SK-N-SH (cell line): ENCODE results near the gene PCDHGA4. TPM values are rescaled to one million over a fixed set of nuclear protein-coding genes. Genes with fewer than 3 reads are reported as not detected.
"Not testable (repeated sequence)": the region's sequence is repeated elsewhere in the genome, so short reads cannot be mapped to it uniquely, and the experiment has no call there.

Experiments used
- CTCF ChIA-PET: fragments of 300-600, 350-600 bp; formaldehyde crosslinking; extraction: SDS; loops from one replicate; lab custom pipeline; 2021; lab: Yijun Ruan, JAX
- POLR2A ChIA-PET: fragments of 350-600 bp; sonication (Branson Sonifier 250); formaldehyde crosslinking; extraction: SDS; loops from one replicate; lab custom pipeline; 2020; ENCODE audit warnings: antibody characterized with exemption, inconsistent platforms; lab: Yijun Ruan, JAX
- DNase-seq: peaks from one replicate; pipeline ENCODE4 v3.0.0; 2012
- H2AFZ ChIP-seq: fragments of 200-600 bp; sonication (generic); 2 replicates; pipeline ENCODE4 v1.8.1; 2016; ENCODE audit warnings: antibody characterized with exemption, mild to moderate bottlenecking, low read depth
- H3F3A ChIP-seq: fragments of 200-600 bp; sonication (generic); replicated peaks from 2 replicates; pipeline ENCODE3; 2016; ENCODE audit warnings: antibody characterized with exemption, mild to moderate bottlenecking; ENCODE audit not compliant: insufficient read depth
- H3K27ac ChIP-seq, 2 experiments: fragments of 200-500 bp in 1 of 2; fragments of 200-600 bp in 1 of 2; sonication (Bioruptor generic) in 1 of 2; sonication (generic), shearing (Covaris generic) in 1 of 2; 2 replicates each; pipeline versions ENCODE4 v1.5.1 to v1.6.1; 2014 to 2016; ENCODE audit warnings: low read depth in 2 of 2, inconsistent platforms in 1 of 2, low read length in 1 of 2, mild to moderate bottlenecking in 1 of 2, mixed read lengths in 1 of 2
- H3K27me3 ChIP-seq: fragments of 200-600 bp; sonication (generic), shearing (Covaris generic); 2 replicates; pipeline ENCODE4 v1.6.1; 2016; ENCODE audit warnings: mixed run types; ENCODE audit not compliant: insufficient read depth
- H3K36me3 ChIP-seq, 2 experiments: fragments of 200-500 bp in 1 of 2; fragments of 200-600 bp in 1 of 2; sonication (Bioruptor generic) in 1 of 2; sonication (generic) in 1 of 2; replicated peaks in 1 of 2; 2 replicates each; pipeline versions ENCODE3 to v1.5.1; 2014 to 2016; ENCODE audit warnings: low read length in 1 of 2, mild to moderate bottlenecking in 1 of 2; ENCODE audit not compliant: insufficient read depth in 2 of 2, control insufficient read depth in 1 of 2
- H3K4me1 ChIP-seq, 2 experiments: fragments of 200-500 bp in 1 of 2; fragments of 200-600 bp in 1 of 2; sonication (Bioruptor generic) in 1 of 2; sonication (generic), shearing (Covaris generic) in 1 of 2; 2 replicates each; pipeline versions ENCODE4 v1.5.1 to v1.6.1; 2014 to 2016; ENCODE audit warnings: low read depth in 1 of 2, low read length in 1 of 2, mixed run types in 1 of 2; ENCODE audit not compliant: insufficient read depth in 2 of 2, control insufficient read depth in 1 of 2
- H3K4me2 ChIP-seq: fragments of 200-600 bp; sonication (generic), shearing (Covaris generic); 2 replicates; pipeline ENCODE4 v1.6.1; 2017; ENCODE audit warnings: mixed run types
- H3K4me3 ChIP-seq, 2 experiments: fragments of 200-500 bp in 1 of 2; fragments of 200-600 bp in 1 of 2; sonication (Bioruptor generic) in 1 of 2; sonication (generic), shearing (Covaris generic) in 1 of 2; 2 replicates each; pipeline versions ENCODE4 v1.5.1 to v1.8.1; 2014 to 2016; ENCODE audit warnings: low read depth in 2 of 2, inconsistent platforms in 1 of 2, low read length in 1 of 2, mild to moderate bottlenecking in 1 of 2, mixed read lengths in 1 of 2, moderate library complexity in 1 of 2
- H3K79me2 ChIP-seq: fragments of 200-600 bp; sonication (generic); 2 replicates; pipeline ENCODE4 v1.8.1; 2017; ENCODE audit warnings: mild to moderate bottlenecking; ENCODE audit not compliant: insufficient read depth
- H3K9ac ChIP-seq: fragments of 200-600 bp; sonication (generic); 2 replicates; pipeline ENCODE4 v1.6.1; 2017; ENCODE audit warnings: mixed run types
- H3K9me2 ChIP-seq: fragments of 200-600 bp; sonication (generic); 2 replicates; pipeline ENCODE4 v1.6.1; 2017; ENCODE audit warnings: mixed run types
- H3K9me3 ChIP-seq: fragments of 200-600 bp; sonication (generic); 2 replicates; pipeline ENCODE4 v1.6.1; 2017; ENCODE audit warnings: mixed run types, mild to moderate bottlenecking, moderate library complexity
- H4K20me1 ChIP-seq: fragments of 200-600 bp; sonication (generic); 2 replicates; pipeline ENCODE4 v1.6.1; 2017; ENCODE audit warnings: mild to moderate bottlenecking, mixed run types; ENCODE audit not compliant: insufficient read depth
- ELF1 ChIP-seq: IDR thresholded peaks from 2 replicates; pipeline ENCODE4 v1.4.0; 2012
- MEF2A ChIP-seq: IDR thresholded peaks from 2 replicates; pipeline ENCODE4 v1.4.0; 2012; ENCODE audit warnings: low read depth, borderline replicate concordance
- RAD21 ChIP-seq: IDR thresholded peaks from 2 replicates; pipeline ENCODE4 v1.6.1; 2012; ENCODE audit warnings: mild to moderate bottlenecking, low read length
- WGBS: methylation state at CpG from one replicate; pipeline ENCODE4 v1.1.6; 2017; ENCODE audit warnings: low lambda C conversion rate; 5-methylcytosine and 5-hydroxymethylcytosine counted together
- polyA plus RNA-seq, 3 experiments: library from polyadenylated mRNA; depleted of rRNA; stranded (reverse); fragments of >200 nt; gene quantifications; 2 replicates each; pipeline ENCODE4 v1.2.3, GENCODE V29; 2012

Gene PCDHGA4
- polyA plus RNA-seq, 1 of the 3 experiments (the other 2 are of a cell fraction) = 2.2 TPM

DNA sequence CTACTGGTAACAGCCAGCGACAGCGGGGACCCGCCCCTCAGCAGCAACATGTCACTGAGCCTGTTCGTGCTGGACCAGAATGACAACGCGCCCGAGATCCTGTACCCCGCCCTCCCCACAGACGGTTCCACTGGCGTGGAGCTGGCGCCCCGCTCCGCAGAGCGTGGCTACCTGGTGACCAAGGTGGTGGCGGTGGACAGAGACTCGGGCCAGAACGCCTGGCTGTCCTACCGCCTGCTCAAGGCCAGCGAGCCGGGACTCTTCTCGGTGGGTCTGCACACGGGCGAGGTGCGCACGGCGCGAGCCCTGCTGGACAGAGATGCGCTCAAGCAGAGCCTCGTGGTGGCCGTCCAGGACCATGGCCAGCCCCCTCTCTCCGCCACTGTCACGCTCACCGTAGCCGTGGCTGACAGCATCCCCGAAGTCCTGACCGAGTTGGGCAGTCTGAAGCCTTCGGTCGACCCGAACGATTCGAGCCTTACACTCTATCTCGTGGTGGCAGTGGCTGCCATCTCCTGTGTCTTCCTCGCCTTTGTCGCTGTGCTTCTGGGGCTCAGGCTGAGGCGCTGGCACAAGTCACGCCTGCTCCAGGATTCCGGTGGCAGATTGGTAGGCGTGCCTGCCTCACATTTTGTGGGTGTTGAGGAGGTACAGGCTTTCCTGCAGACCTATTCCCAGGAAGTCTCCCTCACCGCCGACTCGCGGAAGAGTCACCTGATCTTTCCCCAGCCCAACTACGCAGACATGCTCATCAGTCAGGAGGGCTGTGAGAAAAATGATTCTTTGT, 39.8 kb downstream of the PCDHGA4 start:
- peaks cover 0 to 15% of the 10 kb centered on the region in 2 experiments for H3K36me3 ChIP-seq
- H3K27ac ChIP-seq, DNase-seq, H3F3A ChIP-seq, H4K20me1 ChIP-seq, H3K9me3 ChIP-seq, H3K4me1 ChIP-seq, H3K27me3 ChIP-seq, H3K4me2 ChIP-seq, H2AFZ ChIP-seq, POLR2A ChIA-PET, H3K9me2 ChIP-seq, H3K9ac ChIP-seq, H3K4me3 ChIP-seq, H3K79me2 ChIP-seq: not testable (repeated sequence)
- 81% methylated on average over 24 of the region's 53 CpGs for WGBS
- CTCF ChIA-PET = interaction anchor here (0.7 kb wide), 1 partner anchor 131 kb away, joined by 3 read pairs; no protein-coding TSS in a partner anchor

DNA sequence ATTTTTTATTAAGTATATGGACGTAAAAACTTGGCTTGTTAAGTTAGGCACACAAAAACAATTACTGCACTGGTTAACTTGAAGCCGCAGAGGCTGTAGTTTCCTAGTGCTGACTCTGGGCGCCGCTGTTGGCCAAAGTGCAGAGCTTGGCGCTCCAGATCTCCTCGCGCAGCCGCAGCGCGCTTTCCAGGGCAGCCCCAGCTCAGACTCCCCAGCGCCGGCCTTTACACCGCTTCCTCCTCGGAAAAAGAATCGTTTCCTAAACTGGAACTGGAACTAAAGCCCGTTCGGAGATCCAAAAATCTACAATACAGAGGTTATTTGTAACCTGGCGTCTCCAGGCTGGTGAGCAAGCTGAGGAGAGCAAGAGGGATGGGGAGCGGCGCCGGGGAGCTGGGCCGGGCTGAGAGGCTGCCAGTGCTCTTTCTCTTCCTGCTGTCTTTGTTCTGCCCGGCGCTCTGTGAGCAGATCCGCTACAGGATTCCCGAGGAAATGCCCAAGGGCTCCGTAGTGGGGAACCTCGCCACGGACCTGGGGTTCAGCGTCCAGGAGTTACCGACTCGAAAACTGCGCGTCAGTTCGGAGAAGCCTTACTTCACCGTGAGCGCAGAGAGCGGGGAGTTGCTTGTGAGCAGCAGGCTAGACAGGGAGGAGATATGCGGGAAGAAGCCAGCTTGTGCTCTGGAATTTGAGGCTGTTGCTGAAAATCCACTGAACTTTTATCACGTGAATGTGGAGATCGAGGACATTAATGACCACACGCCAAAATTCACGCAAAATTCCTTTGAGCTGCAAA, 43.1 kb downstream of the PCDHGA4 start, which contains the start of gene PCDHGB5:
Gene PCDHGB5 (plus strand): TSS at position 192 of the 796 bp plus-strand sequence. CDS start 181 bp downstream, at position 373.
- DNase-seq, POLR2A ChIA-PET, H3F3A ChIP-seq, H3K27me3 ChIP-seq, H3K79me2 ChIP-seq, H4K20me1 ChIP-seq, H3K27ac ChIP-seq, H3K9me2 ChIP-seq, H3K4me1 ChIP-seq, H3K9ac ChIP-seq, H2AFZ ChIP-seq, H3K4me2 ChIP-seq, H3K36me3 ChIP-seq, H3K4me3 ChIP-seq: not testable (repeated sequence)
- WGBS = 61% methylated on average over 22 of the region's 43 CpGs
- CTCF ChIA-PET = interaction anchor here (0.9 to 1.0 kb wide), 3 partner anchors 32 to 216 kb away, joined by 3 to 4 read pairs (median 3); partner anchors contain the start of genes PCDHB16 and PCDHGA12
- peaks cover 11% of the 10 kb centered on the region for H3K9me3 ChIP-seq

DNA sequence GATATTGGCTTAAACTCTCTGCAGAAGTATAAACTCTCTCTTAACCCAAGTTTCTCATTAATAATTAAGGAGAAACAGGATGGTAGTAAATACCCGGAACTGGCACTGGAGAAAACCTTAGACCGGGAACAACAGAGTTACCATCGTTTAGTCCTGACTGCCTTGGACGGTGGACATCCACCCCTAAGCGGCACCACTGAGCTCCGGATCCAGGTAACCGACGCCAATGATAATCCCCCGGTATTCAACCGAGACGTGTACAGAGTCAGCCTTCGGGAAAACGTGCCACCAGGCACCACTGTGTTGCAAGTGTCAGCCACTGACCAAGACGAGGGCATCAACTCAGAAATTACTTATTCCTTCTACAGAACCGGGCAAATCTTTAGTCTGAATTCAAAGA, 43.8 kb downstream of the PCDHGA4 start:
- Histone ChIP-seq H3K79me2 (no peaks in the 10 kb centered on the region; the same call in 1 of the 2 replicates), H4K20me1 (no peaks in the 10 kb centered on the region)
- WGBS = 66% methylated on average over 14 of the region's 15 CpGs
- CTCF ChIA-PET = interaction anchor here (1.0 kb wide), 1 partner anchor 159 kb away, joined by 4 read pairs; no protein-coding TSS in a partner anchor
- TF ChIP-seq RAD21 = no peak
- TF ChIP-seq MEF2A = no peak
- TF ChIP-seq ELF1 = no peak
- TF ChIP-seq, all 33 proteins: peak for 0
- H3K9me3 ChIP-seq = peaks cover 9% of the 10 kb centered on the region
- no peaks in the 10 kb centered on the region for H3K9me2 ChIP-seq
- DNase-seq = no peak
- POLR2A ChIA-PET = no interaction called here
- no peak overlapping the region for H3K4me3 ChIP-seq
- H3K36me3 ChIP-seq = peaks cover 0 to 2% of the 10 kb centered on the region in 2 experiments
- H3K4me2 ChIP-seq = no peak overlapping the region
- H3K9ac ChIP-seq = no peak overlapping the region
- H3K27ac ChIP-seq = no peak overlapping the region
- no peaks in the 10 kb centered on the region for H3F3A ChIP-seq
- no peak overlapping the region for H2AFZ ChIP-seq
- H3K27me3 ChIP-seq = no peaks in the 10 kb centered on the region
- H3K4me1 ChIP-seq = no peaks in the 10 kb centered on the region
